ENCODE results near the gene BOK.

DNA sequence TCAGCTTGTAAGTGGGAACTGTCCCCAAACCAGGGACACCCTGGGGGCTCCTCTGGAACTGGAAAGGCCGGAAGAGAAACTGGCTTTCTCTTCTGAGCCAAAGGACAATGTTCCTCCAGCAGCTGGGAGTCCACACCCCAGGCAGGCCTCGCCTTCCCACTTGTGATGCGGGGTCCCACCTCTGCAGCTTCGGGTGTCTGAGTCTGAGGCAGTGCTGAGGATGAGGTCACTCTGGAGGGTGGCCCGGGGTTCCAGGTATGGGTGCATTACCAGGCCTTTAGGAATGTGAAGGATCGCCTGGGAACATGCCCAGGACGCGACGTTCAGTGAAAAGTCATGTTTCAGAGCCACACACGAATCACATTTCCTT lies 18.2 kb upstream of the BOK start:
- TF ChIP-seq, protein P1, sequence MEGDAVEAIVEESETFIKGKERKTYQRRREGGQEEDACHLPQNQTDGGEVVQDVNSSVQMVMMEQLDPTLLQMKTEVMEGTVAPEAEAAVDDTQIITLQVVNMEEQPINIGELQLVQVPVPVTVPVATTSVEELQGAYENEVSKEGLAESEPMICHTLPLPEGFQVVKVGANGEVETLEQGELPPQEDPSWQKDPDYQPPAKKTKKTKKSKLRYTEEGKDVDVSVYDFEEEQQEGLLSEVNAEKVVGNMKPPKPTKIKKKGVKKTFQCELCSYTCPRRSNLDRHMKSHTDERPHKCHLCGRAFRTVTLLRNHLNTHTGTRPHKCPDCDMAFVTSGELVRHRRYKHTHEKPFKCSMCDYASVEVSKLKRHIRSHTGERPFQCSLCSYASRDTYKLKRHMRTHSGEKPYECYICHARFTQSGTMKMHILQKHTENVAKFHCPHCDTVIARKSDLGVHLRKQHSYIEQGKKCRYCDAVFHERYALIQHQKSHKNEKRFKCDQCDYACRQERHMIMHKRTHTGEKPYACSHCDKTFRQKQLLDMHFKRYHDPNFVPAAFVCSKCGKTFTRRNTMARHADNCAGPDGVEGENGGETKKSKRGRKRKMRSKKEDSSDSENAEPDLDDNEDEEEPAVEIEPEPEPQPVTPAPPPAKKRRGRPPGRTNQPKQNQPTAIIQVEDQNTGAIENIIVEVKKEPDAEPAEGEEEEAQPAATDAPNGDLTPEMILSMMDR (IDR thresholded peaks at IDR 0.05): no peak
- no peak for TF ChIP-seq POLR2A (IDR thresholded peaks at IDR 0.05)
- TF ChIP-seq POLR2AphosphoS5 (IDR thresholded peaks at IDR 0.05): peak in 1 of 2 donors; percentile 18
